Liver (tissue), 9 donors: ENCODE measurements around the gene TMEM40. TPM values are rescaled to one million over a fixed set of nuclear protein-coding genes. Genes with fewer than 3 reads are reported as not detected.

Source experiments
- DNase-seq: peaks from one replicate; pipeline ENCODE4 v3.0.0-alpha.2; 2017; ENCODE audit warnings: low spot score
- H3K27ac ChIP-seq, 2 donors: one replicate each; pipeline ENCODE4 v1.7.0; 2013; ENCODE audit warnings: inconsistent platforms in 2 of 2, low read length in 2 of 2, control low read depth in 1 of 2, low read depth in 1 of 2, mild to moderate bottlenecking in 1 of 2
- H3K27me3 ChIP-seq, 4 donors: one replicate each; pipeline versions ENCODE4 v1.6.1 to v1.7.0; 2013; ENCODE audit warnings: low read length in 3 of 4, inconsistent platforms in 1 of 4, mild to moderate bottlenecking in 1 of 4, moderate library complexity in 1 of 4; ENCODE audit not compliant: control insufficient read depth in 4 of 4, insufficient read depth in 4 of 4
- H3K36me3 ChIP-seq, 4 donors: one replicate each; pipeline versions ENCODE4 v1.6.1 to v1.7.0; 2013; ENCODE audit warnings: low read length in 3 of 4, mild to moderate bottlenecking in 3 of 4, low read depth in 1 of 4, moderate library complexity in 1 of 4; ENCODE audit not compliant: control insufficient read depth in 4 of 4, insufficient read depth in 3 of 4
- H3K4me1 ChIP-seq, 4 donors: one replicate each; pipeline versions ENCODE4 v1.6.1 to v1.7.0; 2013; ENCODE audit warnings: low read length in 3 of 4, mild to moderate bottlenecking in 3 of 4, moderate library complexity in 1 of 4; ENCODE audit not compliant: control insufficient read depth in 4 of 4, insufficient read depth in 4 of 4
- H3K4me3 ChIP-seq, 3 donors: one replicate each; pipeline versions ENCODE4 v1.6.1 to v1.7.0; 2013; ENCODE audit warnings: low read length in 3 of 3, control low read depth in 1 of 3, low read depth in 1 of 3, mild to moderate bottlenecking in 1 of 3
- H3K9ac ChIP-seq, 2 donors: one replicate each; pipeline ENCODE4 v1.7.0; 2013; ENCODE audit warnings: low read length in 2 of 2, mild to moderate bottlenecking in 2 of 2, moderate library complexity in 2 of 2, control low read depth in 1 of 2, low read depth in 1 of 2
- H3K9me3 ChIP-seq, 4 donors: one replicate each; pipeline versions ENCODE4 v1.6.1 to v1.7.0; 2013; ENCODE audit warnings: low read length in 3 of 4; ENCODE audit not compliant: control insufficient read depth in 4 of 4
- CTCF ChIP-seq: fragments of 150-350 bp; IDR thresholded peaks from 2 replicates; pipeline ENCODE4 v1.5.1; 2017; ENCODE audit warnings: improper control_type of control experiment, low read depth, low read length; ENCODE audit not compliant: missing input control
- GABPA ChIP-seq, 2 donors: IDR thresholded peaks in 1 of 2; conservative IDR thresholded peaks in 1 of 2; 2 replicates each; pipeline ENCODE4 v1.6.1; 2016; ENCODE audit warnings: antibody characterized with exemption in 2 of 2, mild to moderate bottlenecking in 1 of 2, moderate library complexity in 1 of 2
- HNF4A ChIP-seq, 2 donors: conservative IDR thresholded peaks; 2 replicates each; pipeline ENCODE4 v1.6.1; 2016; ENCODE audit warnings: antibody characterized with exemption in 2 of 2, mild to moderate bottlenecking in 2 of 2
- HNF4G ChIP-seq: IDR thresholded peaks from 2 replicates; pipeline ENCODE4 v1.6.1; 2016; ENCODE audit warnings: antibody characterized with exemption
- JUND ChIP-seq, 2 donors: IDR thresholded peaks; 2 replicates each; pipeline ENCODE4 v1.6.1; 2016; ENCODE audit warnings: antibody characterized with exemption in 2 of 2
- NR2F2 ChIP-seq: IDR thresholded peaks from 2 replicates; pipeline ENCODE4 v1.6.1; 2016; ENCODE audit warnings: antibody characterized with exemption
- RAD21 ChIP-seq, 2 donors: IDR thresholded peaks; 2 replicates each; pipeline ENCODE4 v1.6.1; 2016; ENCODE audit warnings: antibody characterized with exemption in 2 of 2, mild to moderate bottlenecking in 2 of 2
- REST ChIP-seq: IDR thresholded peaks from 2 replicates; pipeline ENCODE4 v1.6.1; 2016; ENCODE audit warnings: antibody characterized with exemption, mild to moderate bottlenecking
- SP1 ChIP-seq: IDR thresholded peaks from 2 replicates; pipeline ENCODE4 v1.6.1; 2018; ENCODE audit warnings: antibody characterized with exemption, mild to moderate bottlenecking
- TAF1 ChIP-seq: conservative IDR thresholded peaks from 2 replicates; pipeline ENCODE4 v1.6.1; 2016; ENCODE audit warnings: antibody characterized with exemption, mild to moderate bottlenecking
- YY1 ChIP-seq: IDR thresholded peaks from 2 replicates; pipeline ENCODE4 v1.6.1; 2016; ENCODE audit warnings: antibody characterized with exemption, mild to moderate bottlenecking
- ZBTB33 ChIP-seq: IDR thresholded peaks from 2 replicates; pipeline ENCODE4 v1.6.1; 2016; ENCODE audit warnings: antibody characterized with exemption
- WGBS: extraction: QIAGEN DNeasy Blood & Tissue Kit; methylation state at CpG from one replicate; pipeline ENCODE4 v1.1.7; 2013; 5-methylcytosine and 5-hydroxymethylcytosine counted together
- polyA plus RNA-seq, 2 donors: library from polyadenylated mRNA; stranded (reverse) in 1 of 2; unstranded in 1 of 2; fragments of 200-250 nt in 1 of 2; fragments of >200 nt in 1 of 2; fragmentation: Nextera tagmentation in 1 of 2; extraction: Ambion mirVana in 1 of 2; gene quantifications; one replicate each; pipeline versions ENCODE4 v1.2.1 to v1.2.3, GENCODE V29; 2013 to 2015
- total RNA-seq, 2 donors: library from RNA; depleted of rRNA; stranded (reverse); fragments of >200 nt; gene quantifications; one replicate each; pipeline ENCODE4 v1.2.3, GENCODE V29; 2014
- TF ChIP-seq, protein P1 (sequence below): IDR thresholded peaks from 2 replicates; pipeline ENCODE4 v1.6.1; 2016; ENCODE audit warnings: antibody characterized with exemption
- donor health status: healthy.
- donor health status: healthy.
- donor health status: healthy.
- donor health status: healthy.
- donor health status: healthy.

The TMEM40 gene
- total and polyA plus RNA-seq, 4 donors, result 0.57 to 0.79 TPM; not detected in 2

GRCh38 chr3:12772462-12772861 lies 13.4 kb upstream of the TMEM40 start (continued):
- TF ChIP-seq RAD21 (IDR thresholded peaks at IDR 0.05), result no peak
- TF ChIP-seq HNF4G, result no peak

DNA sequence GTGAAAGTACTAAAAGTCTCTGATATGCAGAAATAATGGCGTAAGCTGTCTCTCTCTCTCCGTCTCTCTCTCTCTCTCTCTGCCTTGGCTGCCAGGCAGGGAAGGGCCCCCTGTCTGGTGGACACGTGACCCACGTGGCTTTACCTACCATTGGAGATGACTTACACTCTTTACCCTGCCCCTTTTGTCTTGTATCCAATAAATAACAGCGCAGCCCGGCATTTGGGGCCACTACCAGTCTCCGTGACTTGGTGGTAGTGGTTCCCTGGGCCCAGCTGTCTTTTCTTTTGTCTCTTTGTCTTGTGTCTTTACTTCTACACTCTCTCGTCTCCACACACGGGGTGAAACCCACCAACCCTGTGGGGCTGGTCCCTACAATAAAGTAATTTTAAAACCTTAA lies 12.2 kb upstream of the TMEM40 start:
- no peaks in the 10 kb centered on the region for H3K27me3 ChIP-seq
- no peaks in the 10 kb centered on the region for H3K9me3 ChIP-seq
- no peak for DNase-seq
- no peak overlapping the region for H3K9ac ChIP-seq
- 90% methylated on average over 9 of the region's 9 CpGs for WGBS
- H3K4me3 ChIP-seq, result no peak overlapping the region
- no peaks in the 10 kb centered on the region for H3K36me3 ChIP-seq
- no peak overlapping the region for H3K27ac ChIP-seq
- TF ChIP-seq SP1 (no peak), TAF1 (no peak), JUND (IDR thresholded peaks at IDR 0.05) (no peak)
- no peaks in the 10 kb centered on the region for H3K4me1 ChIP-seq

- no peak overlapping the region for H3K9ac ChIP-seq
- no peak overlapping the region for H3K27ac ChIP-seq
- 75% methylated on average over 2 of the region's 2 CpGs for WGBS
- H3K9me3 ChIP-seq, result no peaks in the 10 kb centered on the region
- H3K4me1 ChIP-seq, result no peaks in the 10 kb centered on the region
- H3K4me3 ChIP-seq, result no peak overlapping the region
- no peaks in the 10 kb centered on the region for H3K36me3 ChIP-seq
- no peak for DNase-seq
- TF ChIP-seq HNF4A (conservative IDR thresholded peaks at IDR 0.05) (no peak), YY1 (no peak), ZBTB33 (no peak), JUND (IDR thresholded peaks at IDR 0.05) (no peak), CTCF (no peak)
- H3K27me3 ChIP-seq, result no peaks in the 10 kb centered on the region
Measured at GRCh38 chr3:12769761-12770160, 10.7 kb upstream of the TMEM40 start.

GRCh38 chr3:12768579-12769527 lies 9.8 kb upstream of the TMEM40 start:
- WGBS, result 83% methylated on average over 54 of the region's 54 CpGs
- DNase-seq, result no peak
- H3K4me3 ChIP-seq, result no peak overlapping the region
- H3K9me3 ChIP-seq, result no peaks in the 10 kb centered on the region
- no peaks in the 10 kb centered on the region for H3K4me1 ChIP-seq
- no peaks in the 10 kb centered on the region for H3K27me3 ChIP-seq
- H3K36me3 ChIP-seq, result no peaks in the 10 kb centered on the region
- no peak overlapping the region for H3K9ac ChIP-seq
- no peak overlapping the region for H3K27ac ChIP-seq
- TF ChIP-seq JUND (IDR thresholded peaks at IDR 0.05), result no peak
- no peak for TF ChIP-seq NR2F2
- no peak for TF ChIP-seq TAF1
- TF ChIP-seq, protein P1, sequence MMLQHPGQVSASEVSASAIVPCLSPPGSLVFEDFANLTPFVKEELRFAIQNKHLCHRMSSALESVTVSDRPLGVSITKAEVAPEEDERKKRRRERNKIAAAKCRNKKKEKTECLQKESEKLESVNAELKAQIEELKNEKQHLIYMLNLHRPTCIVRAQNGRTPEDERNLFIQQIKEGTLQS, result no peak
- TF ChIP-seq ZBTB33, result no peak
- TF ChIP-seq GABPA (IDR thresholded peaks at IDR 0.05 in 1 of 2, conservative IDR thresholded peaks at IDR 0.05 in 1 of 2), result no peak
- TF ChIP-seq REST, result no peak
- no peak for TF ChIP-seq RAD21 (IDR thresholded peaks at IDR 0.05)
